GM21447 (cell line): ENCODE results near the gene C10orf105.
A peak's percentile ranks its signal among the peaks of the same experiment; 100 is the strongest.

ENCODE experiments used
- ATAC-seq: cut with Tn5 transposase; IDR thresholded peaks from one replicate; pipeline ENCODE4 v1.9.1; 2021; ENCODE audit not compliant: unreplicated experiment

The C10orf105 gene

GRCh38 chr10:71752391-71753090 lies 33.0 kb upstream of the C10orf105 start:
- peak; percentile 34 for ATAC-seq

DNA sequence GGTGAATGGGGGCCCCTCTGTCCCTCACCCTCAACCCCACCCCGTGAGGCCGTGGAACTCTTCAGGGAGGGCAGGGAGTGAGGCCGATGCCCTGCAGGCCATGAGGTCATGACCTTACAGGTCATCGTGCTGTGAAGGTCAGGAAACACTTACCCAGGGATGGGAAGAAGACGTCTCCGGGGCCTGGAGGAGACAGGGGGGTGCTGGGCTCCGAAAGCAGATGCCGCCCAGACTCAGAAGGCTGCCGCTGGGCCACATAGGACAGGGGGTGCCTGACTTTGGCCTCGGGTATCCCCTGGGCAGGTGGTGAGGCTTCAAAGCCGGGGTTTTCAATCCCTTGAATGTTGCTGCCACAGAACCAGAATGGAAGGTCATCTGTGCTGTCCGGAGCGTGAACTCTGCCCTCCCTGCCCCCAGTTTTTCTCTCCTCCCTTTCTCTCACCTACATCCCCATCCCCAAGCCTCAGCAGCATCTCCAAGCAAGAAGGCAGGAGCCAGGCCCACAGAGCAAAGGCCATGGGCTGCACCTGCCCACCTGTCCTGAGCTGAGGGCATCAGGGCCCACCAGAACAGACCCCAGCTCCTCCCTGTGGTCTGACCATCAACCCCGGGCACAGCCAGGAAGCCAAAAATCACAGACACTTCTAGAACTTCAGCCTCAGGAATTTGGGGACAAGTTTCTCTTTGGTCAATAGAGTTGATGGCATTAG lies 32.1 kb upstream of the C10orf105 start:
- no peak for ATAC-seq

DNA sequence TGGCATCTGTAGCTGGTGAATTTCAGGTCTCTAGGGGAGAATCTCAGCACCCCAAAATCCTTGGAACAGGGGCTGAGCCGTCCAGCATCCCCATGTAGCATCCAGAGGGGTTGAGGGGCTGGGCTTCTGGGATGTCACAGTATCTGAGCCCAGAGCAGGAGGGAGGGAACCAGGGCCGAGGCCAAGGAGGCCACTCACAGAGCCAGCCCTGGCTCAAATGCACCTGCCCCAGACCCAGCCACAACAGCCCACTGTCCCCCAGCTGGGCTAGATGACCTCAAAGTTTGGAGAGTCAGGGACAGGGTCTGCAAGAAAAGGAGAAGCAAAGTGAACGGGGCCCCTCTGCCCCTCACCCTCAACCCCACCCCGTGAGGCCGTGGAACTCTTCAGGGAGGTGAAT lies 31.4 kb upstream of the C10orf105 start:
- no peak for ATAC-seq

DNA sequence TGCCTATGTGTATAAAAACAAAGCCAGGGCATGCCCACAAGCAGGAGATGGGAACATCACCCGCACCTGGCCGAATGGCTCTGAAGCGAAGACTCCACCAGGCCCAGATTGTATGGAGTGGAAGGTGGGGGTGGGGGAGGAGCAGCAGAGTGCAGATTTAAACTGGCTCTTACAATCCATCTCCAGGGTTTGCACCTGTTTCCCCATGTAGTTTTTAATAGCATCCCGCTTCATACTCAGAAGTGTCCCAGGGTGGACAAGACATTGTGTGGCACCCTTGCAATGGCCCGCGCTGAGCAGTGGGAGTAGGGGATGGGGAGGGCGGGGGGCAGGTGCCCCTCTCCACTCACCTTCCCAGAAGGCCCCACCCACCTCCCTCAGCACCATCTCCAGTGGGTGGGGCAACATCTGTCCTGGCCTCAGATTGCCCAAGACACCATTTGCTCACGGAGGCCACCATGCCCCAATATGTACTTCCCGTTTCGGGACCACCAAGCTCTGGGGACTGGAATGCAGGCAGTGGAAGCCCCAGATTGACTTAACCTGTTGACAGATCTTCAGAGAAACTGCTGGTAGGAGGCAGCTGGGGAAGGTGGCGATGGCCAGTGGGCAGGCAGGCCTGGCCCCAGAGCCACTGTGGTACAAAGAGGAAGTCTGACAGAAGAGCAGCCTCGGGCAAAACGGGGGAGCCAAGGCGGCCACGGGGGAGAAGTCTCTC lies 30.7 kb upstream of the C10orf105 start:
- no peak for ATAC-seq

GRCh38 chr10:71749396-71749795 lies 29.8 kb upstream of the C10orf105 start:
- ATAC-seq: no peak

DNA sequence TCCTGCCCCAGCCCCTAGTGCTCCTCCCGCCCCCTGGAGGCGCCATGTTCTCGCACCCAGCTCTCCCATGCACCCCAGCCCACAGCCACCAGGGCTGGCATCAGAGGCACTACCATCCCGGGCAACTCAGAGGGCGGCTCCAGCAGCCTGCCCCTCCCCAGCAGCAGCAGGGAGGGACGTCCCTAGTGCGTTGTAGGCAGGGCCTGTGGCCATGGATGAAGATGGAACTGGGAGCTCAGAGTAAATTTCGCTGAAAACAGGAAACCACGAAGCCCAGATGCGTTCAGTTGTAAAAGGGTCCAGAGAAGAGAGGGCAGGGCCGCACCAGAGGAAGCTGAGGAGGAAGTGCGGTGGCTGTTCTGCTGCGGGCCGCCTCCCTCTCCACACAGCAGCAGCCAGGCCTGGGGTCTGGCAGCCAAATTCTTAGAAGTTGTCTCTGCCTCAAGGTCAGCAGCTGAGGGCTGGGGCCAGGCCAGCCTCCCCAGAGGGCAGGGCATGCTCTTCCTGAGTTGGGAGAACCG lies 29.2 kb upstream of the C10orf105 start:
- peak; percentile 54 for ATAC-seq

DNA sequence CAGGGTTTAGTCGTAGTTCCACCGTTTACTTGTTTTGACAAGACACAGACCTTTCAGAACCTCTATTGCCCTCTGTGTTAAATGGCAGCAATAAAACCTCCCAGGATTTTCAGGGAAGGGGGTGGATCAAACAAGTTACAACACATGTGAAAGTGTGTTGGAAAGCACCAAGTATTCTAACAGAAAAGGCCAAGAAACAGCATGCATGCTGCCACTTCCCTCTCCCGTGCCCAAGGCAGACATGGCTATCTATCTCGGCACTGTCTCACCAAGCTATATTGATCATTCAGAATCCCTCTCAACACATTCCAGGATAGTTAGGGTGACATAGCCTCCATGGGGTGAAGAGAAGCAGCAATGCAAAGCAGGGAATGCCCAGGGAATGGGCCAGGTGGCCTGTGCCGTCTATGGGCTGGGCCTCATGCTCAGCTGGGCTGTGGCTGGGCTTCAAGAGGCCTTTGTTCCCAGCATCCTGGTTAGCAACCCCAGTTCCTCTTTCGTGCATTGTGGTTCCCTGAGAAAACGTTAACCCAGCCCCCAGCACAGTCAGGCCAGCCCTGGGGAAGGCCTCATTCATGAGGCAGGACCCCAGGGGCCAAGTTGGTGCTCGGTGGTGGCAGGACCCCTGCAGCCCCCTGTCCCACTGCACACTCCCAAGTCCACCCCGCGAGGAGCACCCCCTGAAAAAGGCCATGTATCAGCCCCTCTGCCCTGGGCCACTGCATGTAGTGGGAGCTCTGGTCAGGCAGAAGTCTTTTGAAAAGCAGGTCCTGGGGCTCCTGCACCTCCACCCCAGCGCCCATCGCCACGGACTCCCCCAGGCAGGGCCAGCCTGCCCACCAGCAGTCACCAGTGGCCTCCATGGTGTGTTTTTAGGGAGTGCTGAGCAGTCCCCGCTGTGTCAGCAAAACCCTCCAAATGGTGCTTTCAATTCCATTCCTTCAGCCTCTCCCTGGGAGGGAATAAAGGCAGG lies 28.3 kb upstream of the C10orf105 start:
- no peak for ATAC-seq

DNA sequence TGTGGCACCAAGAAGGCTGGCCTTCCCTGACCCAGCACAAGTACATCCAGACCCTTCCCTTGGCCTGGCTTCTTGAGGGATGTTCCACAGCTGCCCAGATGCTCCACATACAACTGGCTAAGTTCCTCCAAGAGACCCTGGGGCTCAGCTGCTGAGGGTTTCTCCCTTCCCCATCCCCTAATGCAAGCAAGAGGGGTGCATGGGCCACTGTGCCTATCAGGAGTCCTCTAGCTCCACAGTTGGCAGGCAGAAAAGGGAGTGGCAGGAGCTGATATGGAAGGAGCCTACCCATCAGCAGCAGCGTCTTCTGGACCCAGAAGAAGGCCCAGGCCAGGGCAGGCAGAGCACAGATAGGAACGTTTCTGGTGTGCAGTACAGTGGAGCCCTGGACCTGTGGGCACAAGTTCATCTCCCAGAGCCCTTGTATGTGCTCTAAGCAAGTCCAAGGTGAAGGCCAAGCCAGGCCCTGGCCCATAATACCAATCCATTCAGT lies 27.5 kb upstream of the C10orf105 start:
- ATAC-seq: no peak

GRCh38 chr10:71746344-71747037 lies 26.9 kb upstream of the C10orf105 start:
- no peak for ATAC-seq

GRCh38 chr10:71745664-71746250 lies 26.2 kb upstream of the C10orf105 start:
- ATAC-seq: no peak

GRCh38 chr10:71744897-71745663 lies 25.5 kb upstream of the C10orf105 start:
- ATAC-seq: no peak

- no peak for ATAC-seq
Measured at GRCh38 chr10:71743866-71744265, 24.3 kb upstream of the C10orf105 start.

GRCh38 chr10:71743089-71743838 lies 23.7 kb upstream of the C10orf105 start:
- ATAC-seq: no peak

GRCh38 chr10:71742301-71743088 lies 22.9 kb upstream of the C10orf105 start:
- no peak for ATAC-seq

DNA sequence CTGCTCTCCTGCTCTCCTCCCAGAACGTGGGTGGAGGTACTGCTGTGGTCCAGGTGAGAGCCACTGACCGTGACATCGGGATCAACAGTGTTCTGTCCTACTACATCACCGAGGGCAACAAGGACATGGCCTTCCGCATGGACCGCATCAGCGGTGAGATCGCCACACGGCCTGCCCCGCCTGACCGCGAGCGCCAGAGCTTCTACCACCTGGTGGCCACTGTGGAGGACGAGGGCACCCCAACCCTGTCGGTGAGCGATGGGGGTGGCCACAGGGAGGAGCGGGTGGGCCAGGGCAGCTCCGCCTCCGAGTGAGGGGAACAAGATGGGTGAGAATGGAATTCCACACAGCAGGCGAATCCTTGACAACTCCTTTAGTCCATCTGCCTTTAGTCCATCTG lies 22.1 kb upstream of the C10orf105 start:
- no peak for ATAC-seq

DNA sequence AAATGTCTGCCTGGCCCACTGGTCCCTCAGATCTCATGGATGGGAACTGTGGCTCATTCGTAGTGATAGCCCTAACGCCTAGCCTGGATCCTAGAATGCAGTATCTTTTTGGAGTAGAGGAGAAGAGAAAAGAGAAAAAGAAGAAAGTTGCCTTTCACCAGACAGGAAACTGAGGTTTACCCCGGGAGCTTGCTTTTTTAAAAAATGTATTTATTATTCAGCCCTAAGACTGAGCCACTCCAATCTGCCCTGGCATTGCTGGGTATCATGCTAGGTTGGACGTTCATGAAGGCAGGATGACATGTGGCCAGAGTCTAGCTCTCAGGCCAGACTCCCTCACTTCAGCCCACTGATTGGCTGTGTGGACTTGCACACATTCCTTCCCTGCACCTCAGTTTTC lies 21.5 kb upstream of the C10orf105 start:
- ATAC-seq: no peak

- ATAC-seq: no peak
Measured at GRCh38 chr10:71740069-71740653, 20.6 kb upstream of the C10orf105 start.
